Stimulated activated CD8-positive, alpha-beta memory T cell treated with anti-CD3 and anti-CD28 coated beads, Interleukin-12 subunit alpha, Interleukin-12 subunit beta, amount 100 ng/mL, for 1 hour (primary cell): ENCODE results near the gene MIR17HG.
"Not testable (repeated sequence)": the region's sequence is repeated elsewhere in the genome, so short reads cannot be mapped to it uniquely, and the experiment has no call there.

Experiments used
- DNase-seq: peaks from one replicate; pipeline ENCODE4 v3.0.0-alpha.2; 2020; ENCODE audit warnings: low read depth

MIR17HG gene

GRCh38 chr13:91347996-91348905 lies 764 bp downstream of the MIR17HG start:
- peak; percentile 61 for DNase-seq

- DNase-seq, result peak; percentile 84
Observed at GRCh38 chr13:91348906-91349435, 1.5 kb downstream of the MIR17HG start.

GRCh38 chr13:91349992-91350911 lies 2.8 kb downstream of the MIR17HG start:
- DNase-seq, result no peak

GRCh38 chr13:91351123-91351522 lies 3.6 kb downstream of the MIR17HG start:
- DNase-seq, result no peak

GRCh38 chr13:91351980-91352379 lies 4.5 kb downstream of the MIR17HG start:
- no peak for DNase-seq

- not testable (repeated sequence) for DNase-seq
Observed at GRCh38 chr13:91352891-91353290, 5.4 kb downstream of the MIR17HG start.

GRCh38 chr13:91353494-91353893 lies 6.0 kb downstream of the MIR17HG start:
- no peak for DNase-seq

- no peak for DNase-seq
Observed at GRCh38 chr13:91355099-91355825, 7.8 kb downstream of the MIR17HG start.

- DNase-seq, result no peak
Observed at GRCh38 chr13:91355826-91356710, 8.6 kb downstream of the MIR17HG start.

- no peak for DNase-seq
Observed at GRCh38 chr13:91356919-91357612, 9.6 kb downstream of the MIR17HG start.

- DNase-seq, result no peak
Observed at GRCh38 chr13:91357613-91358386, 10.3 kb downstream of the MIR17HG start.

- DNase-seq, result no peak
Observed at GRCh38 chr13:91358387-91358782, 10.9 kb downstream of the MIR17HG start.

GRCh38 chr13:91359111-91359510 lies 11.6 kb downstream of the MIR17HG start:
- DNase-seq, result no peak

GRCh38 chr13:91359631-91360030 lies 12.1 kb downstream of the MIR17HG start:
- no peak for DNase-seq

GRCh38 chr13:91360246-91360751 lies 12.8 kb downstream of the MIR17HG start:
- no peak for DNase-seq

- no peak for DNase-seq
Observed at GRCh38 chr13:91361755-91362271, 14.3 kb downstream of the MIR17HG start.

- DNase-seq, result no peak
Observed at GRCh38 chr13:91362908-91363307, 15.4 kb downstream of the MIR17HG start.

- DNase-seq, result no peak
Observed at GRCh38 chr13:91368101-91368500, 20.6 kb downstream of the MIR17HG start.
